HL-60 (cell line): ENCODE data around the gene NSUN6.

ENCODE experiments used
- DNase-seq, 2 experiments: peaks; one replicate each; pipeline ENCODE4 v3.0.0-alpha.2; 2010 to 2020; ENCODE audit warnings: low read depth in 1 of 2, low spot score in 1 of 2
- H3K27ac ChIP-seq: fragments of 250-450 bp; sonication (Bioruptor Pico); replicated peaks from 2 replicates; pipeline ENCODE4 v1.5.1; 2020; ENCODE audit warnings: mild to moderate bottlenecking, moderate library complexity
- H3K27me3 ChIP-seq: fragments of 250-450 bp; sonication (Bioruptor Pico); 2 replicates; pipeline ENCODE4 v1.5.1; 2021; ENCODE audit warnings: mild to moderate bottlenecking, moderate library complexity; ENCODE audit not compliant: insufficient read depth, poor library complexity, severe bottlenecking
- H3K4me3 ChIP-seq: replicated peaks from 2 replicates; pipeline ENCODE4 v1.5.1; 2011; ENCODE audit warnings: mild to moderate bottlenecking, control low read depth, low read length; ENCODE audit not compliant: insufficient read depth
- GABPA ChIP-seq: IDR thresholded peaks from 2 replicates; pipeline ENCODE4 v1.6.1; 2012; ENCODE audit warnings: low read depth
- POLR2AphosphoS5 ChIP-seq: IDR thresholded peaks from 2 replicates; pipeline ENCODE4 v1.6.1; 2012; ENCODE audit warnings: low read depth
- SPI1 ChIP-seq: IDR thresholded peaks from 2 replicates; pipeline ENCODE4 v1.6.1; 2012; ENCODE audit warnings: low read depth, mild to moderate bottlenecking, borderline replicate concordance
- TF ChIP-seq, protein P1 (sequence below): IDR thresholded peaks from one replicate; pipeline ENCODE4 v1.5.1; 2011; ENCODE audit warnings: low read length, control low read depth, inconsistent platforms; ENCODE audit not compliant: insufficient read depth
- TF ChIP-seq, protein P2 (sequence below): IDR thresholded peaks from 2 replicates; pipeline ENCODE4 v1.6.1; 2012; ENCODE audit warnings: low read depth; ENCODE audit not compliant: insufficient replicate concordance

NSUN6 gene

DNA sequence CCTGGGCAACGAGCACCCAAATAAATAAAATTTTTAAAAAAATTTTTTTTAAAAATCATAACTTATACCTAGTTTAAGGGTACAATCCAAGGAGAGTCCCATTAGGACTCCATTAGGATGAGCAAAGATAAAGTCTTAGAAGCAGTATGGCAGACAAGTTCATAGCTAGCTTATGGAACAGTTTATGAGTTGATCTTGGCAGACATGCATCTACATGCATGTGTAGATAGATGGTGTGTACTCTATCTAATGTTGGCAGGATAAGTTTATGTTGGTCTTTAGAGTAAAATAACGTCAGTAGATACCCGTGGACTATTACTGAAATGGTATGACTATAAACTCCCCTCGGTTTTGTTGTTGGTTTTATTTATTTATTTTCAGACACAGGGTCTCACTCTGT lies 40.2 kb downstream of the NSUN6 start:
- DNase-seq: no peak
- Histone ChIP-seq H3K27me3 (no peaks in the 10 kb centered on the region), H3K27ac (no peak overlapping the region), H3K4me3 (no peak overlapping the region)
- TF ChIP-seq, protein P1, sequence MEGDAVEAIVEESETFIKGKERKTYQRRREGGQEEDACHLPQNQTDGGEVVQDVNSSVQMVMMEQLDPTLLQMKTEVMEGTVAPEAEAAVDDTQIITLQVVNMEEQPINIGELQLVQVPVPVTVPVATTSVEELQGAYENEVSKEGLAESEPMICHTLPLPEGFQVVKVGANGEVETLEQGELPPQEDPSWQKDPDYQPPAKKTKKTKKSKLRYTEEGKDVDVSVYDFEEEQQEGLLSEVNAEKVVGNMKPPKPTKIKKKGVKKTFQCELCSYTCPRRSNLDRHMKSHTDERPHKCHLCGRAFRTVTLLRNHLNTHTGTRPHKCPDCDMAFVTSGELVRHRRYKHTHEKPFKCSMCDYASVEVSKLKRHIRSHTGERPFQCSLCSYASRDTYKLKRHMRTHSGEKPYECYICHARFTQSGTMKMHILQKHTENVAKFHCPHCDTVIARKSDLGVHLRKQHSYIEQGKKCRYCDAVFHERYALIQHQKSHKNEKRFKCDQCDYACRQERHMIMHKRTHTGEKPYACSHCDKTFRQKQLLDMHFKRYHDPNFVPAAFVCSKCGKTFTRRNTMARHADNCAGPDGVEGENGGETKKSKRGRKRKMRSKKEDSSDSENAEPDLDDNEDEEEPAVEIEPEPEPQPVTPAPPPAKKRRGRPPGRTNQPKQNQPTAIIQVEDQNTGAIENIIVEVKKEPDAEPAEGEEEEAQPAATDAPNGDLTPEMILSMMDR: no peak
- TF ChIP-seq GABPA (no peak), SPI1 (no peak), POLR2AphosphoS5 (no peak)
- TF ChIP-seq, protein P2, sequence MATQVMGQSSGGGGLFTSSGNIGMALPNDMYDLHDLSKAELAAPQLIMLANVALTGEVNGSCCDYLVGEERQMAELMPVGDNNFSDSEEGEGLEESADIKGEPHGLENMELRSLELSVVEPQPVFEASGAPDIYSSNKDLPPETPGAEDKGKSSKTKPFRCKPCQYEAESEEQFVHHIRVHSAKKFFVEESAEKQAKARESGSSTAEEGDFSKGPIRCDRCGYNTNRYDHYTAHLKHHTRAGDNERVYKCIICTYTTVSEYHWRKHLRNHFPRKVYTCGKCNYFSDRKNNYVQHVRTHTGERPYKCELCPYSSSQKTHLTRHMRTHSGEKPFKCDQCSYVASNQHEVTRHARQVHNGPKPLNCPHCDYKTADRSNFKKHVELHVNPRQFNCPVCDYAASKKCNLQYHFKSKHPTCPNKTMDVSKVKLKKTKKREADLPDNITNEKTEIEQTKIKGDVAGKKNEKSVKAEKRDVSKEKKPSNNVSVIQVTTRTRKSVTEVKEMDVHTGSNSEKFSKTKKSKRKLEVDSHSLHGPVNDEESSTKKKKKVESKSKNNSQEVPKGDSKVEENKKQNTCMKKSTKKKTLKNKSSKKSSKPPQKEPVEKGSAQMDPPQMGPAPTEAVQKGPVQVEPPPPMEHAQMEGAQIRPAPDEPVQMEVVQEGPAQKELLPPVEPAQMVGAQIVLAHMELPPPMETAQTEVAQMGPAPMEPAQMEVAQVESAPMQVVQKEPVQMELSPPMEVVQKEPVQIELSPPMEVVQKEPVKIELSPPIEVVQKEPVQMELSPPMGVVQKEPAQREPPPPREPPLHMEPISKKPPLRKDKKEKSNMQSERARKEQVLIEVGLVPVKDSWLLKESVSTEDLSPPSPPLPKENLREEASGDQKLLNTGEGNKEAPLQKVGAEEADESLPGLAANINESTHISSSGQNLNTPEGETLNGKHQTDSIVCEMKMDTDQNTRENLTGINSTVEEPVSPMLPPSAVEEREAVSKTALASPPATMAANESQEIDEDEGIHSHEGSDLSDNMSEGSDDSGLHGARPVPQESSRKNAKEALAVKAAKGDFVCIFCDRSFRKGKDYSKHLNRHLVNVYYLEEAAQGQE: no peak

DNA sequence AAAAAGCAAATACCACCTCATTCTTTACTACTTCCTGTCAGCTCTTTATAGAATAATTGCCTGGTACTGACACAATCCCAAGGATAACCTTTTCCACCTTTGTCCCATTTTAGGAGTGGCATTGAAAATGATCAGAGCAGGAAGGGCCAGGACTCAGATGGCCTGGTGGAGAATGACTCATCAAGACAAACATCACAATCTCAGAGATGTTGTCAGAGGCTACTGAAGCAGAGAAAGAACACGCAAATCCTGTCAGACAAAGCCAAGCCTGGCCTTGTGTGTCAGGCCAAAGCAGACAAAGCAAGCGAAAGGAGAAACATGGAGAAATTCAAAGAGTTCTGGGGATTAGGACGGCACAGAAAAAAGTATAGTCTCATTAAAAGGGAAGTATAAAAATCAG lies 40.9 kb downstream of the NSUN6 start:
- TF ChIP-seq SPI1 (no peak), GABPA (no peak)
- TF ChIP-seq, protein P1: no peak
- Histone ChIP-seq H3K4me3 (no peak overlapping the region), H3K27ac (no peak overlapping the region), H3K27me3 (no peaks in the 10 kb centered on the region)
- DNase-seq: no peak

DNA sequence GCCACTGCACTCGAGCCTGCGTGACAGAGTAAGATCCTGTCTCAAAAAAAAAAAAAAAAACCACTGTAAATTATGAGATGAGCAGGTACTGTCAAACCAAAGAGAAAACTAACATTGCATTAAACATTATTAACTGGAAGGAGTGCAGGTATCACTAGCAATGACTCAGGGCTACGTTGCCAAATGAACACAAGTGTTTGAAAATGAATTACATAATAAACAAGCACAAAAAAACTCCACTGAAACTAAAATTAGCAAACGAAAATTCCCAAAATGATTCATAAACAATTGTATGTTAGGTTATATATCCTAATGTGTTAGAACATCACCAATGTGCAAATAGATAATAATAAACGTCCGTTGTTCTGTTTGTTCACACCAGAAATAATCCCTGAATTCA lies 42.8 kb downstream of the NSUN6 start:
- DNase-seq: no peak
- TF ChIP-seq POLR2AphosphoS5 (no peak), GABPA (no peak), SPI1 (no peak)
- TF ChIP-seq, protein P1: no peak
- TF ChIP-seq, protein P2: no peak
- Histone ChIP-seq H3K27me3 (no peaks in the 10 kb centered on the region), H3K27ac (no peak overlapping the region), H3K4me3 (no peak overlapping the region)

DNA sequence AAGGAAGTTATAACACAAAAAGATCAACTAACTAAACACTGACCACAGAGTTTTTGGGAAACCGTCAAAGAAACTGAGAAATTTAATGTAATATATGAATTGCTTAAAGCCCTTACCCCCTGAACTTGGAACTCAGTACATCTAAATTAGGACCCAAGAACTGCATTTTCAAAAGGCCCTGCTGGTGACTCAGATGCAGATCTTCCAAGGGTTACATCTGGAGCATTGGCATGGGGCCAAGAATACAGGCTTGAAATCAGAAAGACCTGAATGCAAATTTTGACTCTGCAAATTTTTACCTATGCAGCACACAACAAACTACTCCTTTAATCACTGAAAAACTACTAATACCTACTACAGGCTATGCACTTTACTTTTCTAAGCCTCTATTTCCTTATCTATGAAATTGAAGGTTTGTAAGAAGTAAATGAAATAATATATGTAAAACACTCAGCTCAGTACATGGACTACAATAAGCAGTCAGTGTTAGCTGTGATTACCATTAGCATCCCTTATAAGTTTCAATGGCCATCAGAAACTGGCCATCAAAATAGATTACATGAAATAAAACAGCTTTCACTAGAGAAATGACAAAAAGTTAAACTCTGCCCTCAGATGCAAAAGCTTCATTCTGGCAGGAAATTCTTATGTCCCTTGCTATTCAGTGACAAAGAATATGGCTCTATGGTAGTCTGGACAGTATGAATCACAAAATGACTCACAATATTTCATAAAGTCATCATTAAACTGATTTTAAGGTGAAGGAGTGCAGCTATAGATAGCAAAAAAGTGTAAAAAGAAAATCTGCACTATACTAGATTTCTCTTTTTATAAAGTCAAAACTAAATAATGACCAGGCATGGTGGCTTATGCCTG lies 43.6 kb downstream of the NSUN6 start:
- H3K4me3 ChIP-seq: no peak overlapping the region
- H3K27ac ChIP-seq: no peak overlapping the region
- no peak for DNase-seq
- H3K27me3 ChIP-seq: no peaks in the 10 kb centered on the region
- TF ChIP-seq GABPA (no peak), SPI1 (no peak), POLR2AphosphoS5 (no peak)
- TF ChIP-seq, protein P2: no peak
- TF ChIP-seq, protein P1: no peak
